Measurements from ENCODE around the gene PRKAR2B. TPM values are rescaled to one million over a fixed set of nuclear protein-coding genes. Genes with fewer than 3 reads are reported as not detected.
A peak's percentile ranks its signal among the peaks of the same experiment; 100 is the strongest.

PRKAR2B gene
- total and polyA plus RNA-seq, 2 donors (not counting 1 experiment from before 2014, with no cell fraction given): 6.5 to 14.7 TPM

GRCh38 chr7:107168233-107169119 is 124.0 kb downstream of the PRKAR2B start, which contains the start of gene HBP1:
Gene HBP1 (plus strand): TSS chr7:107169003. CDS start chr7:107179894, 10,891 bp downstream.
- Histone ChIP-seq H3K79me2 (ENCODE audit: control insufficient read depth, insufficient read depth, low read length) (peaks cover 31% of the 10 kb centered on the region), H3K4me3 (replicated peaks in 1 of 4; ENCODE audit: control extremely low read depth in 1 of 4, insufficient read depth in 1 of 4, low read depth in 3 of 4, low read length in 4 of 4) (peak within 1 kb of the TSS; percentile 81 to 93 (median 84)), H3K9ac (ENCODE audit: insufficient read depth, low read length) (peak within 1 kb of the TSS; percentile 94), H4K20me1 (ENCODE audit: control insufficient read depth, extremely low read depth, insufficient read depth, low read length) (peaks cover 3% of the 10 kb centered on the region), H3K4me2 (ENCODE audit: extremely low read depth, insufficient read depth, low read length) (peak within 1 kb of the TSS; percentile 100), H3K27ac (ENCODE audit: insufficient read depth, low read length) (peak within 1 kb of the TSS; percentile 97), H3K27me3 (ENCODE audit: control insufficient read depth, insufficient read depth, low read length) (no peaks in the 10 kb centered on the region), H3K4me1 (ENCODE audit: control insufficient read depth, extremely low read depth, insufficient read depth, low read length) (no peaks in the 10 kb centered on the region), H2AFZ (ENCODE audit: low read length) (peak within 1 kb of the TSS; percentile 84), H3K36me3 (ENCODE audit: control insufficient read depth, insufficient read depth, low read length) (no peaks in the 10 kb centered on the region), H3K9me3 (ENCODE audit: control insufficient read depth, insufficient read depth, low read depth, low read length) (no peaks in the 10 kb centered on the region)
- DNase-seq (ENCODE audit: low read depth in 2 of 2): peak; percentile 100
- no peak for TF ChIP-seq CTCF (conservative IDR thresholded peaks at IDR 0.05 in 1 of 2, IDR thresholded peaks at IDR 0.05 in 1 of 2; ENCODE audit: low read depth in 1 of 2, low read length in 2 of 2)
- no peak for TF ChIP-seq EZH2 (IDR thresholded peaks at IDR 0.05; ENCODE audit: low read length, missing control alignments)

DNA sequence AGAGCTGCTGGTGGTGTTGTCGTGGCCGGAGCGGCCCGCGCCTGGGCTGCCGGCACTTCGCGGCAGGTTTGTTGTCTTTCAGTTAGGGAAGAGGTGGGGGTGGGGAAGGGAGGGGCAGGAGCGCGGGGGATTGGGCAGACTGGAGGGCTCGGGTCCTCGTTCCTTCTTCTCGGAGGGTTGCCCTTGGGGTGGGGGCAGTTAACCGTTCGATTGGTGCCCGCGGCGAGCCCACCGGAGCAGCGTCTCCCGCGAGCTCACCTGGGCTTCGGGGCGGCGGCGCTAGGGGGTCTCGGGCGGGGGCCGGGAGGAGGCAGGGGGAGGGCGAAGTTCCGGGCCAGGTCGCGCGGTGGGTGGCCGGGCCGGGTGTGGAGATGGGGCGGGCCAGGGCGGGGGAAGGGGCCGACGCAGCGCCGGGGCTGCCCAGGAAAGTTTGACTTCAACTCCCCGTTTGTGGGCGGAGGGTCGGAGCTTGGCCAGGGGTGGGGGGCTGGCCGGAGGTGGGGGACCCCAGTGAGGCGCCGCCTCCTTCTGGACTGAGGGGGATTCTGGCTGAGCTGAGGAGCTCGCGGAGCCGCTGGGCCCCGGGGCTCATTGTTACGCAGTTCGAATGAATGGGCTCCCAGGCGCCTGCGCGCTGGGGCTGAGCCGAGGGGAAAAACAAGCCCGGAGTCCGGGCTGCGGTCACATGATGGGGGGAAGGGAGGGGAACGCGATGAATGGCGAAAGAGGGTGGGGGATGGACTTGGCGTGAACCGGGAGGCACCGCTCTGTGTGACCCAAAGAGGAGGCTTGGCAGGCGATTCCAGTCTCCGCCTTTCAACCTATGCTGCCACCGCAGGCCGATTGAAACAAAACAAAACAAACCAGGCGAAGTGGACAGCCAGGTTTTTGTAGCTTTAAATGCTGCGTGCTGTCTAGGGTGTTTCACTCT is 124.9 kb downstream of the PRKAR2B start:
- peak overlapping the region; percentile 81 to 93 (median 84) for H3K4me3 ChIP-seq (replicated peaks in 1 of 4; ENCODE audit: control extremely low read depth in 1 of 4, insufficient read depth in 1 of 4, low read depth in 3 of 4, low read length in 4 of 4)
- H3K79me2 ChIP-seq (ENCODE audit: control insufficient read depth, insufficient read depth, low read length): peaks cover 39% of the 10 kb centered on the region
- peak overlapping the region; percentile 94 for H3K9ac ChIP-seq (ENCODE audit: insufficient read depth, low read length)
- peak overlapping the region; percentile 95 for H3K4me2 ChIP-seq (ENCODE audit: extremely low read depth, insufficient read depth, low read length)
- peak in 1 of 2 donors; percentile 16 for TF ChIP-seq CTCF (conservative IDR thresholded peaks at IDR 0.05 in 1 of 2, IDR thresholded peaks at IDR 0.05 in 1 of 2; ENCODE audit: low read depth in 1 of 2, low read length in 2 of 2)
- TF ChIP-seq EZH2 (IDR thresholded peaks at IDR 0.05; ENCODE audit: low read length, missing control alignments): no peak
- no peaks in the 10 kb centered on the region for H3K36me3 ChIP-seq (ENCODE audit: control insufficient read depth, insufficient read depth, low read length)
- H3K27ac ChIP-seq (ENCODE audit: insufficient read depth, low read length): peak overlapping the region; percentile 89
- H3K9me3 ChIP-seq (ENCODE audit: control insufficient read depth, insufficient read depth, low read depth, low read length): no peaks in the 10 kb centered on the region
- H3K4me1 ChIP-seq (ENCODE audit: control insufficient read depth, extremely low read depth, insufficient read depth, low read length): no peaks in the 10 kb centered on the region
- H4K20me1 ChIP-seq (ENCODE audit: control insufficient read depth, extremely low read depth, insufficient read depth, low read length): peaks cover 5% of the 10 kb centered on the region
- H3K27me3 ChIP-seq (ENCODE audit: control insufficient read depth, insufficient read depth, low read length): no peaks in the 10 kb centered on the region
- peak; percentile 91 to 99 for DNase-seq (ENCODE audit: low read depth in 2 of 2)
- H2AFZ ChIP-seq (ENCODE audit: low read length): peak overlapping the region; percentile 45
